GM12878 (cell line): ENCODE measurements around the gene FABP1.

Source experiments
- ASH2L ChIP-seq: fragments of 300-600, 200-600 bp; sonication (generic); IDR thresholded peaks from 2 replicates; pipeline ENCODE4 v1.6.1; 2017; ENCODE audit warnings: low read depth, mild to moderate bottlenecking, borderline replicate concordance
- BRCA1 ChIP-seq: IDR thresholded peaks from 2 replicates; pipeline ENCODE4 v1.6.1; 2011; ENCODE audit warnings: low read depth, low read length, improper control_type of control experiment
- CHD2 ChIP-seq: IDR thresholded peaks from 2 replicates; pipeline ENCODE4 v1.6.1; 2011; ENCODE audit warnings: low read depth, low read length, improper control_type of control experiment, borderline replicate concordance
- DPF2 ChIP-seq: fragments of 450-650 bp; IDR thresholded peaks from 2 replicates; pipeline ENCODE4 v1.6.1; 2017; ENCODE audit warnings: mild to moderate bottlenecking
- MAX ChIP-seq: IDR thresholded peaks from 2 replicates; pipeline ENCODE4 v1.6.1; 2012; ENCODE audit warnings: low read depth, low read length, improper control_type of control experiment
- NR2C2 ChIP-seq: IDR thresholded peaks from 2 replicates; pipeline ENCODE4 v1.6.1; 2011; ENCODE audit warnings: borderline replicate concordance, low read depth; ENCODE audit not compliant: control insufficient read depth, insufficient read length
- REST ChIP-seq: IDR thresholded peaks from 2 replicates; pipeline ENCODE4 v1.6.1; 2012; ENCODE audit warnings: mild to moderate bottlenecking, low read depth, low read length
- RFX5 ChIP-seq: IDR thresholded peaks from 2 replicates; pipeline ENCODE4 v1.6.1; 2011; ENCODE audit warnings: low read depth, low read length, improper control_type of control experiment
- SIN3A ChIP-seq: IDR thresholded peaks from 2 replicates; pipeline ENCODE4 v1.6.1; 2012; ENCODE audit warnings: low read depth, low read length, improper control_type of control experiment
- SPI1 ChIP-seq: IDR thresholded peaks from 2 replicates; pipeline ENCODE4 v1.6.1; 2011; ENCODE audit warnings: low read depth, mild to moderate bottlenecking, low read length, moderate library complexity, borderline replicate concordance; ENCODE audit not compliant: insufficient read depth
- SUPT20H ChIP-seq: IDR thresholded peaks from 2 replicates; pipeline ENCODE4 v1.6.1; 2011; ENCODE audit warnings: low read depth, mild to moderate bottlenecking, low read length, moderate library complexity, borderline replicate concordance; ENCODE audit not compliant: control insufficient read depth
- ZNF274 ChIP-seq: IDR thresholded peaks from one replicate; pipeline ENCODE4 v1.8.0; 2011; ENCODE audit not compliant: insufficient read length, insufficient read depth
- ZSCAN29 ChIP-seq: fragments of 450-650 bp; IDR thresholded peaks from 2 replicates; pipeline ENCODE4 v1.6.1; 2017; ENCODE audit warnings: mild to moderate bottlenecking, moderate library complexity
- TF ChIP-seq, protein P1 (sequence below), 3 experiments: IDR thresholded peaks in 2 of 3; conservative IDR thresholded peaks in 1 of 3; 2 replicates each; pipeline ENCODE4 v1.5.1; 2011; ENCODE audit warnings: low read depth in 3 of 3, low read length in 3 of 3, mild to moderate bottlenecking in 3 of 3, control low read depth in 2 of 3, moderate library complexity in 2 of 3, inconsistent platforms in 1 of 3, mixed read lengths in 1 of 3; ENCODE audit not compliant: control insufficient read depth in 2 of 3, insufficient read depth in 1 of 3; ENCODE audit errors: extremely low read depth in 1 of 3

GRCh38 chr2:88144914-88145497 lies 17.1 kb upstream of the FABP1 start:
- TF ChIP-seq, protein P1, sequence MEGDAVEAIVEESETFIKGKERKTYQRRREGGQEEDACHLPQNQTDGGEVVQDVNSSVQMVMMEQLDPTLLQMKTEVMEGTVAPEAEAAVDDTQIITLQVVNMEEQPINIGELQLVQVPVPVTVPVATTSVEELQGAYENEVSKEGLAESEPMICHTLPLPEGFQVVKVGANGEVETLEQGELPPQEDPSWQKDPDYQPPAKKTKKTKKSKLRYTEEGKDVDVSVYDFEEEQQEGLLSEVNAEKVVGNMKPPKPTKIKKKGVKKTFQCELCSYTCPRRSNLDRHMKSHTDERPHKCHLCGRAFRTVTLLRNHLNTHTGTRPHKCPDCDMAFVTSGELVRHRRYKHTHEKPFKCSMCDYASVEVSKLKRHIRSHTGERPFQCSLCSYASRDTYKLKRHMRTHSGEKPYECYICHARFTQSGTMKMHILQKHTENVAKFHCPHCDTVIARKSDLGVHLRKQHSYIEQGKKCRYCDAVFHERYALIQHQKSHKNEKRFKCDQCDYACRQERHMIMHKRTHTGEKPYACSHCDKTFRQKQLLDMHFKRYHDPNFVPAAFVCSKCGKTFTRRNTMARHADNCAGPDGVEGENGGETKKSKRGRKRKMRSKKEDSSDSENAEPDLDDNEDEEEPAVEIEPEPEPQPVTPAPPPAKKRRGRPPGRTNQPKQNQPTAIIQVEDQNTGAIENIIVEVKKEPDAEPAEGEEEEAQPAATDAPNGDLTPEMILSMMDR (IDR thresholded peaks at IDR 0.05 in 2 of 3, conservative IDR thresholded peaks at IDR 0.05 in 1 of 3; ENCODE audit: control insufficient read depth in 2 of 3, extremely low read depth in 1 of 3, insufficient read depth in 1 of 3, low read depth in 3 of 3, low read length in 3 of 3) = no peak
- TF ChIP-seq ZNF274 (no peak), REST (no peak), SIN3A (no peak), NR2C2 (no peak), RFX5 (no peak), DPF2 (no peak), SUPT20H (no peak), MAX (no peak), SPI1 (no peak), ASH2L (no peak), ZSCAN29 (no peak), BRCA1 (no peak), CHD2 (no peak)
